ENCODE results near the gene NEDD9.

DNA sequence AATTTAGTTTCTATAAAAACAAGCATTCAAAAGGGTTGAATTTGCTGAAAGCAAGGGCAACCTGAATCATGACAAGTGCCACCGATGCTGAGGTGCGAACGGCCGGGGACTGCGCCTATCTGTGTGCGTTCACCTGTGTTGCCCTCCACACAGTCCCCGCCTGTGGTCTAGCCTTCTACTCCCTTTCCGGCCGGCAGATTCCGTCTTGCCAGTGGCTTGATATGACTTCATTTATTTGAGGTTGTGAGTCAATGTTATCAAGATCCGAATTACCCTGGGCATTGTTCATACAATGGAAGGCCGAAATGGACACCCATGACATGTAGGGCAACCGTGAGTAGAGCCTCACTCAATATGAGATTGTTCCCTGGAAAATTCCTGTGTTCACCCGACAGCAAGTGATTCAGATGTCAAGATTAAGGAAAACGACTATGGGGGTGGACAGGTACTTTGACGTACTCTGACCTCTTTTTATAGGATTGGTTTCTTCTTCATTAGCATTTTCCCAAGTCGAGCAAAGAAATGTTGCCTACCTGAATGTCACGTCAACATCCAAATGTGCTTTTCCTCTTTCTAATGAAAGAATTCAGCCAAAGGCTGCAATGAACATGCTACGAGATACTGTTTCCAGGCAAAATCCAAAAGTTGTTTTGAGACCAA is 41.1 kb upstream of the NEDD9 start:
- TF ChIP-seq, protein P1, sequence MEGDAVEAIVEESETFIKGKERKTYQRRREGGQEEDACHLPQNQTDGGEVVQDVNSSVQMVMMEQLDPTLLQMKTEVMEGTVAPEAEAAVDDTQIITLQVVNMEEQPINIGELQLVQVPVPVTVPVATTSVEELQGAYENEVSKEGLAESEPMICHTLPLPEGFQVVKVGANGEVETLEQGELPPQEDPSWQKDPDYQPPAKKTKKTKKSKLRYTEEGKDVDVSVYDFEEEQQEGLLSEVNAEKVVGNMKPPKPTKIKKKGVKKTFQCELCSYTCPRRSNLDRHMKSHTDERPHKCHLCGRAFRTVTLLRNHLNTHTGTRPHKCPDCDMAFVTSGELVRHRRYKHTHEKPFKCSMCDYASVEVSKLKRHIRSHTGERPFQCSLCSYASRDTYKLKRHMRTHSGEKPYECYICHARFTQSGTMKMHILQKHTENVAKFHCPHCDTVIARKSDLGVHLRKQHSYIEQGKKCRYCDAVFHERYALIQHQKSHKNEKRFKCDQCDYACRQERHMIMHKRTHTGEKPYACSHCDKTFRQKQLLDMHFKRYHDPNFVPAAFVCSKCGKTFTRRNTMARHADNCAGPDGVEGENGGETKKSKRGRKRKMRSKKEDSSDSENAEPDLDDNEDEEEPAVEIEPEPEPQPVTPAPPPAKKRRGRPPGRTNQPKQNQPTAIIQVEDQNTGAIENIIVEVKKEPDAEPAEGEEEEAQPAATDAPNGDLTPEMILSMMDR (IDR thresholded peaks at IDR 0.05), result no peak
- TF ChIP-seq EZH2 (IDR thresholded peaks at IDR 0.05; ENCODE audit: borderline replicate concordance, insufficient read depth, low read depth, low read length, poor library complexity, severe bottlenecking), result no peak

Data from B cell (primary cell).